GM18861 (cell line): ENCODE data around the gene VAT1L.
"Not testable (repeated sequence)": the region's sequence is repeated elsewhere in the genome, so short reads cannot be mapped to it uniquely, and the experiment has no call there.

Source experiments
- ATAC-seq: cut with Tn5 transposase; IDR thresholded peaks from one replicate; pipeline ENCODE4 v1.9.1; 2021; ENCODE audit not compliant: unreplicated experiment

Gene VAT1L

GRCh38 chr16:77947590-77947989 lies 159.2 kb downstream of the VAT1L start:
- ATAC-seq, result not testable (repeated sequence)

DNA sequence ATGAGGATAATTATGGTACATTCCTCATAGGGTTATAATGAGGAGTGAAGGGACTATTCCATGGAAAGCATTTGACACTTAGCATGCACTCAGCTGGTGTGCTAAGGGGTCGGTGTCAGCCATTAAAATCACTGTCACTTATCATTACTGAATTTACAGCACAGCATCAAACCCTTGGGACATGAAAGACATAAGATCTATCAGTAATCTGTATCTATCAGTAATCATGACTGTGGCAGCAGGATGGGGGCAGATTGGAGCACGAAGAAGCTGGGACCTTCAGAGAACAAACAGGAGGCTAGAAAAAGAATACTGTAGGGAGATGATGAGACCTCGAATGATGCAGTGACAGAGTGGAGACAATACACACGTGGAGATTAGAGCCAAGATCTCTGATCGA lies 160.5 kb downstream of the VAT1L start:
- no peak for ATAC-seq

DNA sequence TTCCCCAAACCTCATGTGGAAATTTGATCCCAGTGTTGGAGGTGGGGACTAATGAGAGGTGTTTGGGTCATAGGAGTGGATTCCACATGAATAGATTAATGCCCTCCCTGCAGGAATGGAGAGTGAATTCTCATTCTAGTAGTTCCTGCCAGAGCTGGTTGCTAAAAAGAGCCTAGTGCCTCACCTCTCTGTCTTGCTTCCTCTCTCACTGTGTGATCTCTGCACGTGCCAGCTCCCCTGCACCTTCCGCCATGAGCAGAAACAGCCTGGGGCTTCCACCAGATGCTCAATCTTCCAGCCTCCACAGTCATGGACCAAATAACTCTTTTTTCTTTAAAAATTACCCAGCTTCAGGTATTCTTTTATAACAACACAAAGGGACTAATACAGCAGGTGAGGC lies 161.1 kb downstream of the VAT1L start:
- no peak for ATAC-seq

DNA sequence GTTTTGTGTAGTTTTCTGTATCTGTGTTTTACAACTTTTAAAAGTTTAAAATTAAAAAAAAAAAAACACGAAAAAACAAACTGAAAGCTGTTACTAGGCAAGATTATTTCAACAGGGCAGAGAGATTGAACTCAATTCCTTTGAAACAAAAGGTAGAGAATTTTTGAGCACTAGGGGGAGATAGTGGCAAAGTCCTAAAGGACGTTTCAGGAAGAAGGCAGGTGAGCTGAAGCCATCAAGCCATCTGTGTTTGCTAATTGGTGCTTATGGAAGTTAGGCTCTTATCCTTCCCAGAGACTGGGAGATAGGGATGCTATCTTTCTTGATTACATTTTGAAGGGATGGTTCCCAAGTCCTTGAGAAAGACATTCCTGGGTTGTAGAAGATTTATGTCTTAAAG lies 163.4 kb downstream of the VAT1L start:
- ATAC-seq, result no peak

DNA sequence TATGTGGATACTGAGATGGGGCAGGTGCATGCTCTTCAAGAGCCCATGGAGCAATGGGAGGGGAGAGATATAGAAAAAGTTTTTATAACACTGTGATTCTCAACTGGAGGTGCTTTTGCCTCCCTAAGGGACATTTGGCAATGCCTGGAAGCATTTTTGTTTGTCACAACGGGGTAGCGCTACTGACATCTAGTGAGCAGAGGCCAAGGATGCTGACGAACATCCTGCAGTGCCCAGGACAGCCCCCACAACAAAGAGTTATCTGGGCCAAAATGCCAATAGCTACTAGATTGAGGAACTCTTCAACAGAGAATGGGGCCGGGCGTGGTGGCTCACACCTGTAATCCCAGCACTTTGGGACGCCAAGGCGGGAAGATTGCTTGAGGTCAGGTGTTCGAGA lies 166.8 kb downstream of the VAT1L start:
- ATAC-seq, result no peak

GRCh38 chr16:77956231-77956630 lies 167.9 kb downstream of the VAT1L start:
- ATAC-seq, result no peak

GRCh38 chr16:77960766-77961165 lies 172.4 kb downstream of the VAT1L start:
- ATAC-seq, result no peak

DNA sequence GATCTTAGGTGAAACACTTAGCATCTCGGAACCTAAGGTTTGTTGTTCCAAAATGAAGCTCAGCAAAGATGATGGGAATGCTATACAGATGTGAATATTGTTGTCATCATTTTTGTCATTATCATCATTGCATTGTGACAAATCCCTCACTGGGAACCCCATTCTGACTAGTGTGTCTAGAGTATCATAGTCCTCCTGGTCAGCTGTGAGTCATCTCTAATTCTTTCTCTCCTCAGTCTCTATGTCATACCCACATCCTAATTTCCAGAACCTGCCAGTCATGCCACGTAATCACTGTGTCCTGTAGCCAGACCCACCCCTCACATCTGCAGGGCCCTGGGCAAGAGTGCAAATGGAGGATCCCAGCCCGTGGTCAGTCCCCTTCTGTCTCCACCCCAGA lies 173.4 kb downstream of the VAT1L start:
- ATAC-seq, result no peak

- ATAC-seq, result no peak
Observed at GRCh38 chr16:77962689-77963088, 174.3 kb downstream of the VAT1L start.

DNA sequence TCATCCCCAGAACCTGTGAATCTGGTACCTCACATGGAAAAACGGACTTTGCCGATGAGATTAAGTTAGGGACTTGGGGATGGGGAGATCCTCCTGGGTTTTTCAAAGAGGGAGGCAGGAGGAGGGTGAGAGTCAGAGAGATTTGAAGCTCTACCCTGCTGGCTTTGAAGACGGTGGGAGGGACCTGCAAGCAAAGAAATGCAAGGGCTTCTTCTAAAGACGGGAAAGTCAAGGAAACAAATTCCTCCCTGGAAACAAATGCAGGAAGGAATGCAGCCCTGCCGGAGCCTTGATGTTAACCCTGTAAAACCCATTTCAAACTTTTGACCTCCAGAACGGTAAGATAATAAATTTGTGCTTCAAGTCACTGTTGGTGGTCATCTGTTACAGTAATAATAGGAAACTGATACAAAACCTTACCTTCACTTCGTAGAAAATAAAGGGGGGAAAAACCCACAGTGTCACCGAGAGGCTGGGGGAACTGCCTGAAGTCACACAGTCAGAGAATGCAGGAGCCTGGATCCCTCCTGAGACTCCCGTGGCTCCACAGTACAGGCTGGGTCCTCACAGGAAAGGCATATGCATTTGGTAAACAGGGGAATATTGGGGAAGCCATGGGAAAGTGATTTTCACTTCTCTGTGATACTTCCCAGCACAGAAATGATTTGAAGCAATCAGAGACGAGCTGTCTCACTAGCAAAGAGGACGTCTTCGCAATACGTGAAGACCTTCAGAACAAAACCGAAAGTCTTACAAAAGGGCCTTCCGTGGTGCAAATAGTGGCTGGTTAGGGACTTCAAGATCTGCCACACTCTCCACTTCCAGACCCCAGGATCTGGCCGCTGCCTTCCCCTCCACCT lies 175.1 kb downstream of the VAT1L start:
- no peak for ATAC-seq

- ATAC-seq, result no peak
Observed at GRCh38 chr16:77965346-77965745, 177.0 kb downstream of the VAT1L start.

DNA sequence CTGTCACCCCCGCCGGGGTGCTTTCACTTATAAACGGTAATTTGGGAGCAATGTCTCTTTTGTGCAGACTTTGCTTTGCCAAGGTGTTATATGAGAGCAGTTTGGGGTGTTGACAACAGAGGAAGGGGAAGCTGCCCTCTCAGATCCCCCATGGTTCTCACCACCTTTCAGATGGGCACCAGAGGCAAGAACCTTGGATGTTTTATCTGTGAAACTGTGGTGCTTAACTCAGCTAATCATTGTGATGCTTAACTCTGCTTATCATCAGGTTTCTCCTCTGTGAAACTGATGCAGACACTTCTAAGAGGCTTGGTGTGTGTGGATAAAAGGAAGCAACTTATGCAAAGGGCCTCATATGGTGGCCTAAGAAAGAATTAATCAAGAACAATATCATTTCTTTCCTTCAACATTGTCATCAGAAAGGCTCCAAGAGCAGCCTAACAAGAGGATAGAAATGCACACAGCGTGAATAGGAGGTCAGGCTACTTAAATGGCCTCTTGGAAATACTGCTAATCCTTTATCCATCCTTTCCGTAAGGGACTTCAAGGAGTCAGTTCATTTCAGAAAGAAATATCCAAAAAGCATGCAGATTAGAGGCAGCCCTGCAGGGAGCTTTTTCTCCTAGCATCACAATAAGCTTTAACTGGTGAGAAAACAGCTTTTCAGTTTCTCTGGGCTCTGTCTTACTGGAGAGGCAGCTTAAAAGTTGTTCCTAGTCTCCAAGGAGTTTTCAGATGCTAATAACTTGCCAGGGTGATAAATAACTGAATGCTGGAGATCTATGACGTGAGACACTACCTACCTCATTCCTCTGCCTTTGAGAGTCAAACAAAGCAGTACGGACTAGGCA lies 178.9 kb downstream of the VAT1L start:
- no peak for ATAC-seq

DNA sequence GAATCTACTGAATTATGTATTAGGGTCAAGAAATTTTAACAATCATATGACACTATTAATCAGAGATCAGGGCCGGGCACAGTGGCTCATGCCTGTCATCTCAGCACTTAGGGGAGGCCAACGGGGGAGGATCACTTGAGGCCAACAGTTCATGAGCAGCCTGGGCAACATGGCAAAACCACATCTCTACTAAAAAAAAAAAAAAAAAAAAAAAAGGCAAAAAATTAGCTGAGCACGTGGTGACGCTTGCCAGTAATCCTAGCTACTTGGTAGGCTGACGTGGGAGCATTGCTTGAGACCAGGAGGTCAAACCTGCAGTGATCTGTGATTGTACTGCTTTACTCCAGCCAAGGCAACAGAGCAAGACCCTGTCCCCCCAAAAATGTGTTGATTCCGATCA lies 181.5 kb downstream of the VAT1L start:
- no peak for ATAC-seq

- no peak for ATAC-seq
Observed at GRCh38 chr16:77970371-77970770, 182.0 kb downstream of the VAT1L start.

GRCh38 chr16:77971306-77972061 lies 183.1 kb downstream of the VAT1L start:
- ATAC-seq, result peak; percentile 64

- ATAC-seq, result no peak
Observed at GRCh38 chr16:77972062-77972392, 183.7 kb downstream of the VAT1L start.

DNA sequence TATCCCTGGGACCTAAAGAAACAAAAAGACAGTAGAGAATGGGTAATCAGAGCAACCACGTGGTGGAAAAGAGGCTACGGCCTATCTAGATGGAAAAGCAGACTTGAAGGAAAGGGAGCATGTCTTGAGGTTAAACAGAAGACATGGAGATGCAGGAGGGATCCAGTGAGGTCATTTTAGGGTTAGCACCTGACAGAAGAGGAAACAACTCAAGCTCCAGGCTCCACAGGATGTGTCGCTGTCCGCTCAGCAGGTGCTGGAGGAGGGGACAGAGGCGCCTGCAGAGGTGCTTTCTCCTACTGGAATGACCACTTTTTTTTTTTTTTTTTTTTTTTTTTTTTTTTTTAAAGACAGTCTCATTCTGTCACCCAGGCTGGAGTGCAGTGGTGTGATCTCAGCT lies 186.5 kb downstream of the VAT1L start:
- ATAC-seq, result no peak

DNA sequence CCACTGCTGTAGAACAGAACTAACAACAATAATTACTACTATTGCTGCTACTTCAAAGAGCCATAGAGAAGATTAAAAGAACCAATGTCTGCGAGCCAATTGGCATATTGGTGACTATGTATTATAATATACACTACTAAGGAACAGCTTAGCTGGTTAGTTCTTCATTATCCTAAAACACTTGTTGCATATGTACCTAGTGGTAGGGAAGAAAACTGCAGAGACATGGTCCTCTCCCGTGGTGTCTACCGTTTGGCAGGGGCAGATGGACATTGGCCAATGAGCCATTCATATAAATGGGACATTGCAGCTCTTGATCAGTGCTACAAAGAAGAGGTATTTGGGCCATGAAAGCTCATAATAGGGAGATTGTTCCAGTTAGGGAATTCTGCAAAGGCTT lies 187.6 kb downstream of the VAT1L start:
- no peak for ATAC-seq

GRCh38 chr16:77977339-77977738 lies 189.0 kb downstream of the VAT1L start:
- ATAC-seq, result no peak

- ATAC-seq, result no peak
Observed at GRCh38 chr16:77985111-77985510, 196.7 kb downstream of the VAT1L start.

DNA sequence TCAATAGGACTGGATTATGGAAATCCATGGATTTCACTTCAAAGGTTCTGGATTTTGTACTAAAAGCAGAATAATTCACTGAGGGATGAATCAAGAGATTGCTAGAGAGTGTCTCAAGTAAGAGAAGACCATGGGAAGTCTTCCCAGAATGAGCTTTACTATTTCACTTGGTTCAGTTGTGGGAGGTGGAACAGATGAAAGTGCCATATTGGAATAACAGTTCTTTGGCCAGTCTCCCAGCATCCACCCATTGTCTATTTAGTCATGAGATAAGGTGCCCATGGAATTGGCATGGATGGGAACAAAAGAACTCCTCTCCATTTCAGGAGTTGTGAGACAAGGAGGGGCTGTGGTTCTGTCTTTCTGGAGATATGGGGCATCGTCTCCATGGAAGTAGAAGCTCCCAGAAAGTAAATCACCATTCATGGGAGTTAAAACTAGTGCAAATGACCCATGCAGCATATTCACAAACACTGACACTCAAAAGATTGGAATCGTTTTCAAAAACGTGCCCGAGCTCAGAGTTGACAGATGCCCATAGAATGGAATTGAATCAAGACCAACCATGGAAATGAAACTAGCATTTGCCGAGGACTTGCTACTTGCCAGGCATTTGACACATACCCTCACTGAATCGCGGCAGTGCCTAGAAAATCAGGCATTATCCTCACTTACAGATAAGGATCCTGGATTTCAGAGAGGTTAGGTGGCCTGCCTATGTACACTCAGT lies 197.8 kb downstream of the VAT1L start:
- ATAC-seq, result no peak
